ENCODE measurements around the gene MTHFSD.

- TF ChIP-seq CTCF (IDR thresholded peaks at IDR 0.05) (no peak), EP300 (IDR thresholded peaks at IDR 0.05) (no peak)
These were observed 477 bp downstream of the MTHFSD start for GRCh38 chr16:86554599-86554916.

Data from tibial nerve (tissue), 4 donors.